HG03378 (cell line): ENCODE measurements around the gene ZNF45.
"Not testable (repeated sequence)": the region's sequence is repeated elsewhere in the genome, so short reads cannot be mapped to it uniquely, and the experiment has no call there.

Experiments
- ATAC-seq: cut with Tn5 transposase; IDR thresholded peaks from one replicate; pipeline ENCODE4 v1.9.1; 2021; ENCODE audit warnings: mild to moderate bottlenecking, moderate library complexity; ENCODE audit not compliant: unreplicated experiment

The ZNF45 gene

DNA sequence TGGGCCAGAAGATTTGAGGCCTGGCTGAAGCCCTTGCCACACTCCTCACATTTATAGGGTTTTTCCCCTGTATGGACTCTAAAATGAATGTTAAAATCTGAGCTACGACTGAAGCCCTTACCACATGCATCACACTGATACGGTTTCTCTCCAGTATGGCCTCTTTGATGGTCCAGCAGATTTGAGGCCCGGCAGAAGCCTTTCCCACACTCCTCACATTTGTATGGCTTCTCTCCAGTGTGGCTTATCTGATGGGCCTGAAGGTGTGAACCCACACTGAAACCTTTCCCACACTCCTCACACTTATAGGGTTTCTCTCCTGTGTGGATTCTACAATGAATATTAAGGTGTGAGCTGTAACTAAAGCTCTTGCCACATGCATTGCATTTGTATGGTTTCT is 21.0 kb downstream of the ZNF45 start:
- ATAC-seq: no peak

DNA sequence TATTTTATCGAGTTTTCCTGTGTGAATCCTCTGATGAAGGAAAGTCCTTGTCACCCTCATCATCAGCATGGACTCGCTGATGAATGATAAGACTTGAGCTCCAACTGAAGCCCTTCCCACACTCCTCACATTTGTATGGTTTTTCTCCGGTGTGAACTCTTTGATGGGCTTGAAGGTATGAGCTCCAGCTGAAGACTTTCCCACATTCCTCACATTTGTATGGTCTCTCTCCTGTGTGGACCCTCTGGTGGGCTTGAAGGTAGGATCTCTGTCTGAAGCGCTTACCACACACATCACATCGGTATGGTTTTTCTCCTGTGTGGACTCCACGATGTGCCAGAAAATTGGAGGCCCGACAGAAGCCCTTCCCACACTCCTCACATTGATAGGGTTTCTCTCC is 21.7 kb downstream of the ZNF45 start:
- ATAC-seq: no peak

DNA sequence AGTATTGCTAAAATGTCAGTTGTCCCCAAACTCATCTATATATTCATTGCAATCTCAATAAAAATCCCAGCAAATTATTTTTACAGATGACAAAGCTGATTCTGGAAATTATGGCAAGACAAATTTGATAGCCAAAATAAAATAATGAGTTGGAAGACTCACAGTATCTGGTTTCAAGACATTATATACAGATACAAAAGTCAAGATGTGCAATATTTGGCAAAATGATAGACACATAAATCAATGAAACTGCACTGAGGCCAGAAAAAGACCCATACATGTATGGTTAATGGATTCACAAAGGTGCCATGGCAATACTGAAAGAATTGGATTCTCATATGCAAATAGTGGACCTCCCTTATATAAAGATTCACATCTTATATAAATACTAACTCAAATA is 24.2 kb downstream of the ZNF45 start:
- no peak for ATAC-seq

GRCh38 chr19:43908659-43909058 is 26.4 kb downstream of the ZNF45 start:
- no peak for ATAC-seq

DNA sequence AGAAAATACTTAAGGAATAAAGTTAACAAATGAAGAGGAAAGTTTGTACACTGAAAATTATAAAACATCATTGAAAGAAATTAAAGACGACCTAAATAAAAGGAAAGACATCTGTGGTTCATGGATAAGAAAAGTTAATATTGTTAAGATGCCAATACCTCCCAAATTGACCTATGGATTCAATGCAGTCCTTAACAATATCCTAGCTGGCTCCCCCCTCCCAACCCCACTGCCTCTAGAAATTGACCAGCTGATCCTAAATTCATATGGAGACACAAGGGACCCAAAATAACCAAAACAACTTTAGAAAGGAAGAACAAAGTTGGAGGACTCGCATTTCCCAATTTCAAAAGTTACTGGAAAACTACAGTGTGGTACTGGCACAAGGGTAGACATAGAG is 28.3 kb downstream of the ZNF45 start:
- ATAC-seq: no peak

GRCh38 chr19:43905897-43906296 is 29.2 kb downstream of the ZNF45 start:
- no peak for ATAC-seq

- ATAC-seq: no peak
Observed at GRCh38 chr19:43902399-43902798, 32.7 kb downstream of the ZNF45 start.

- no peak for ATAC-seq
Observed at GRCh38 chr19:43901395-43902390, 33.4 kb downstream of the ZNF45 start.

GRCh38 chr19:43895727-43896308 is 39.3 kb downstream of the ZNF45 start:
- ATAC-seq: no peak

DNA sequence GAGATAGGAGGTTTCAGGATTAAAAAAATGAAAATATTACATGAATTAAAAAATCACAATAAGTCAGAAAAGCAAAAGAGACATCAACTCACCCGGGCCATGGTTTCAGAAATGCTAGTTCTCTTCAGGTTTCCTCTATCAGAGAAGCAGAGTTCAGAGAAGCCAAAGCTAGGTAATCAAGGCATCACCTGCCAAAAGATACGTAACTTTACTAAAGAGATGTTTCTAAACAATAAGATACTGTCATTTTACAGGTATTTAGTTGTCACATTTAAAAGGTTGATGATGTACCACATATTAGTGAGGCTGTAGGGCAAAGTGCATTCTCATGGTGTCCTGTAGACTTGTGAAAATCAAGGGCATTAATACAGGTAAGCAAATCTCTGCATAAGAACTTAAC is 51.2 kb downstream of the ZNF45 start, which contains the start of gene ZNF404:
Gene ZNF404, minus strand, starts transcription at position 101 of the 400 bp plus-strand sequence.
- no peak for ATAC-seq

DNA sequence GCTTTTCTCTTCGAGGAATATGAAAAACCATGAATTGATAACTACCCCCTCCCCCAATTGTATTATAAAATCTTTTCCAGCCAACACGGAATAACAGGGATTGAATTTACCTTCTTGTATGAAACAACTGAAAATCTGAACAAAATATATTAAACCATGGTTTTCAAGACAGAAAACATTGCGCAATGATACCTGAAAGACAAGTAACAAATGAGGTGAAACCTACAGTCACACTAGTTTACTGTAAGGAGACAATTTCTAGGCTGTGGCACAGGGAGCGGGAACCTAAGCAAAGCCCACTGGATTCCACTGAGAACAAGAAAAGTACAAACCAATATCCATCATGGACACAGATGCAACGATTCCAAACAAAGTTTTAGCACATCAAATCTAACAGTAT is 54.6 kb downstream of the ZNF45 start:
- ATAC-seq: no peak

DNA sequence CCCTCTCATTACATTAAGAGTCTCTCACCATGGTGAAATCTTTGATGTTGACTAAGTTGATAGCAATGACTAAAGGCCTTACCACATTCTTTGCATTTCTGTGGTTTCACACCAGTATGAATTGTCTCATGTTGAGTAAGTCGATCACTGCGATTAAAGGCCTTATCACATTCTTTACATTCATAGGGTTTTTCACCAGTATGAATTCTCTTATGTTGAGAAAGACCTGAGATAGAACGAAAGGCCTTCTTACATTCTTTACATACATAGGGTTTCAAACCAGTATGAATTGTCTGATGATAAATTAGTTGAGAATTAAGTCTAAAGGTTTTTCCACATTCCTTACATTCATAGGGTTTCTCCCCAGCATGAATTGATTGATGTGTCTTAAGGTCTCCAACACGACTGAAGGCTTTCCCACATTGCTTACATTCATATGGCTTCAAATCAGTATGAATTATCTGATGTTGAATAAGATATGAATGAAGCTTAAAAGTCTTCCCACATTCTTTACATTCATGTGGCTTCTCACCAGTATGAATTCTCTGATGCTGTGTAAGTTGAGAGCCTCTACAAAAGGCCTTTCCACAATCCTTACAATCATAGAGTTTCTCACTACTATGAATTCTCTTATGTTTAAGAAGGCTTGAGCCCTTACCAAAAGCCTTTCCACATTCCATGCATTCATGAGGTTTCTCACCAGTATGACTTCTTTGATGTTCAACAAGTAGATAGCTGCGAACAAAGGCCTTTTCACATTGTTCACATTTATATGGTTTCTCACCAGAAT is 62.3 kb downstream of the ZNF45 start:
- no peak for ATAC-seq

- not testable (repeated sequence) for ATAC-seq
Observed at GRCh38 chr19:43866923-43867322, 68.2 kb downstream of the ZNF45 start.
